K562 (cell line): ENCODE data around the gene CENPN. TPM values are rescaled to one million over a fixed set of nuclear protein-coding genes. Genes with fewer than 3 reads are reported as not detected.

ENCODE experiments used
- ATAC-seq: fragments of 200-7000 bp; cut with Tn5 transposase; 3 replicates; pipeline ENCODE4 v1.9.1; 2020; ENCODE audit warnings: moderate library complexity
- BruUV-seq: library from RNA; stranded (reverse); fragments of 400-500 nt; replicated peaks from 2 replicates; lab custom pipeline; 2021; lab: Mats Ljungman, UMichigan
- CTCF ChIA-PET: fragments of 300-600 bp; formaldehyde crosslinking; extraction: SDS; loops from one replicate; lab custom pipeline; 2021; ENCODE audit warnings: low intra/inter-chr PET ratio; lab: Yijun Ruan, JAX
- POLR2A ChIA-PET: fragments of 300-600, 350-650 bp; sonication (Branson Sonifier 250); formaldehyde crosslinking; extraction: SDS; loops from one replicate; lab custom pipeline; 2021; ENCODE audit warnings: antibody characterized with exemption, inconsistent platforms; lab: Yijun Ruan, JAX
- DNase-seq, 4 experiments: peaks; one replicate each; pipeline versions ENCODE4 v3.0.0 to v3.0.0-alpha.2; 2011 to 2018; ENCODE audit warnings: low spot score in 3 of 4, mixed read lengths in 3 of 4; ENCODE audit errors: extremely low read depth in 1 of 4
- FAIRE-seq: peaks from 2 replicates; lab custom pipeline; 2011; peaks lifted over from hg19 to GRCh38; lab: Jason Lieb, UNC
- H2AFZ ChIP-seq: 2 replicates; pipeline ENCODE4 v1.6.0; 2011; ENCODE audit warnings: low read depth, low read length, control low read depth, inconsistent platforms
- H3K27ac ChIP-seq: fragments of 200-600 bp; 3 replicates; pipeline ENCODE4 v1.8.0; 2011; ENCODE audit warnings: low read depth, mild to moderate bottlenecking, control low read depth, inconsistent platforms, low read length, moderate library complexity, mixed read lengths; ENCODE audit errors: extremely low read depth
- H3K27me3 ChIP-seq, 2 experiments: fragments of 300-600 bp in 1 of 2; 2 replicates in 1 of 2; 3 replicates in 1 of 2; pipeline versions ENCODE4 v1.6.0 to v1.8.0; 2011; ENCODE audit warnings: inconsistent platforms in 2 of 2, low read length in 2 of 2, mild to moderate bottlenecking in 1 of 2, mixed read lengths in 1 of 2, moderate library complexity in 1 of 2; ENCODE audit not compliant: control insufficient read depth in 2 of 2, insufficient read depth in 2 of 2
- H3K36me3 ChIP-seq: fragments of 300-600 bp; 3 replicates; pipeline ENCODE4 v1.8.0; 2011; ENCODE audit warnings: mild to moderate bottlenecking, low read length, inconsistent platforms; ENCODE audit not compliant: control insufficient read depth, insufficient read depth
- H3K4me1 ChIP-seq, 2 experiments: fragments of 200-600 bp in 1 of 2; replicated peaks in 1 of 2; 2 replicates in 1 of 2; 3 replicates in 1 of 2; pipeline versions ENCODE4 v1.5.1 to v1.8.0; 2011; ENCODE audit warnings: inconsistent platforms in 2 of 2, low read length in 2 of 2, mild to moderate bottlenecking in 1 of 2, mixed read lengths in 1 of 2, moderate library complexity in 1 of 2; ENCODE audit not compliant: control insufficient read depth in 2 of 2, insufficient read depth in 2 of 2
- H3K4me2 ChIP-seq: 2 replicates; pipeline ENCODE4 v1.6.1; 2011; ENCODE audit warnings: low read length, control low read depth, inconsistent platforms, mixed read lengths; ENCODE audit not compliant: insufficient read depth
- H3K4me3 ChIP-seq: fragments of 200-600 bp; sonication (generic), shearing (Covaris generic); 2 replicates; pipeline ENCODE4 v1.5.1; 2016; ENCODE audit warnings: control low read depth, inconsistent platforms
- H3K79me2 ChIP-seq: fragments of 200-600 bp; 3 replicates; pipeline ENCODE4 v1.8.0; 2011; ENCODE audit warnings: low read length, inconsistent platforms; ENCODE audit not compliant: control insufficient read depth, insufficient read depth
- H3K9ac ChIP-seq, 2 experiments: 2 replicates each; pipeline versions ENCODE4 v1.6.0 to v1.6.1; 2011; ENCODE audit warnings: low read depth in 2 of 2, low read length in 2 of 2, control low read depth in 1 of 2, inconsistent platforms in 1 of 2, mild to moderate bottlenecking in 1 of 2, mixed read lengths in 1 of 2; ENCODE audit not compliant: insufficient read depth in 1 of 2
- H3K9me1 ChIP-seq: one replicate; pipeline ENCODE4 v1.6.0; 2011; ENCODE audit warnings: inconsistent platforms, mild to moderate bottlenecking, low read length, moderate library complexity; ENCODE audit not compliant: control insufficient read depth, insufficient read depth
- H3K9me3 ChIP-seq: replicated peaks from 2 replicates; pipeline ENCODE4 v1.5.1; 2011; ENCODE audit warnings: low read depth, low read length, inconsistent platforms; ENCODE audit not compliant: control insufficient read depth, insufficient read depth
- H4K20me1 ChIP-seq: replicated peaks from 2 replicates; pipeline ENCODE4 v1.6.1; 2011; ENCODE audit warnings: low read length, inconsistent platforms, mixed read lengths; ENCODE audit not compliant: control insufficient read depth, insufficient read depth
- BRD9 ChIP-seq: fragments of 450-650 bp; IDR thresholded peaks from 2 replicates; pipeline ENCODE4 v1.6.1; 2018; ENCODE audit warnings: low read depth; ENCODE audit not compliant: partially characterized antibody
- CHCHD3 ChIP-seq: fragments of 250-450 bp; sonication (Bioruptor Pico); IDR thresholded peaks from 2 replicates; pipeline ENCODE4 v2.1.2; 2022; ENCODE audit warnings: mild to moderate bottlenecking
- FOXA3 ChIP-seq, 2 experiments: fragments of 450-650 bp in 1 of 2; sonication (generic) in 1 of 2; formaldehyde crosslinking; IDR thresholded peaks in 1 of 2; conservative IDR thresholded peaks in 1 of 2; 2 replicates each; pipeline versions ENCODE4 v1.4.0 to v1.8.0; 2020 to 2022; ENCODE audit warnings: mild to moderate bottlenecking in 2 of 2, missing genetic modification reagents in 1 of 2
- HLTF ChIP-seq: fragments of 450-650 bp; IDR thresholded peaks from 2 replicates; pipeline ENCODE4 v1.6.1; 2016
- LARP7 ChIP-seq: fragments of 450-650 bp; IDR thresholded peaks from 2 replicates; pipeline ENCODE4 v1.6.1; 2016
- MCM2 ChIP-seq: fragments of 450-650 bp; IDR thresholded peaks from 2 replicates; pipeline ENCODE4 v1.6.1; 2017; ENCODE audit warnings: low read depth, mild to moderate bottlenecking
- SAP30 ChIP-seq: fragments of 200-600 bp; sonication (generic); IDR thresholded peaks from 2 replicates; pipeline ENCODE4 v1.6.1; 2012; ENCODE audit warnings: borderline replicate concordance, low read depth, mild to moderate bottlenecking, moderate library complexity, low read length, control low read depth, inconsistent platforms; ENCODE audit not compliant: insufficient read depth, poor library complexity, severe bottlenecking
- SMAD4 ChIP-seq: fragments of 250-450 bp; sonication (Bioruptor Pico); conservative IDR thresholded peaks from 2 replicates; pipeline ENCODE4 v1.8.0; 2021; ENCODE audit warnings: inconsistent platforms, mild to moderate bottlenecking, moderate library complexity
- STAT5B ChIP-seq: fragments of 250-450 bp; sonication (Bioruptor Pico); IDR thresholded peaks from 2 replicates; pipeline ENCODE4 v1.8.0; 2021; ENCODE audit warnings: mild to moderate bottlenecking, inconsistent platforms
- TAF1 ChIP-seq: IDR thresholded peaks from 2 replicates; pipeline ENCODE4 v1.6.1; 2011; ENCODE audit warnings: mild to moderate bottlenecking, low read length, moderate library complexity; ENCODE audit not compliant: insufficient read depth, control insufficient read depth, severe bottlenecking; ENCODE audit errors: extremely low read depth
- ZFP30 ChIP-seq: fragments of 250-450 bp; sonication (Bioruptor Pico); IDR thresholded peaks from 2 replicates; pipeline ENCODE4 v1.8.0; 2022; ENCODE audit warnings: moderate library complexity, mild to moderate bottlenecking, inconsistent platforms, borderline replicate concordance
- ZKSCAN1 ChIP-seq: fragments of 150-350 bp; IDR thresholded peaks from 2 replicates; pipeline ENCODE4 v1.6.1; 2016; ENCODE audit warnings: low read depth, low read length
- ZNF655 ChIP-seq: fragments of 250-450 bp; sonication (Bioruptor Pico); IDR thresholded peaks from 2 replicates; pipeline ENCODE4 v1.5.0; 2021
- ZNF830 ChIP-seq: fragments of 250-450 bp; sonication (Bioruptor Pico); IDR thresholded peaks from 2 replicates; pipeline ENCODE4 v1.5.0; 2021; ENCODE audit warnings: mild to moderate bottlenecking
- WGBS: fragments of 100-300 bp; shearing (Covaris generic); methylation state at CpG from one replicate; pipeline ENCODE4 v1.1.6; 2016; ENCODE audit warnings: low coverage, mixed read lengths; ENCODE audit not compliant: insufficient coverage; ENCODE audit errors: missing lambda C conversion rate; 5-methylcytosine and 5-hydroxymethylcytosine counted together
- in situ Hi-C: fragments of 300-500 bp; cut with MboI; formaldehyde crosslinking; loops from 4 replicates; pipeline ENCODE4 v1.15.0; 2018; ENCODE audit warnings: inconsistent platforms, mixed read lengths
- intact Hi-C: fragments of 100-400 bp; cut with micrococcal nuclease; formaldehyde crosslinking; loops from 2 replicates; pipeline ENCODE4 v1.14.2; 2022
- polyA plus RNA-seq, 8 experiments: library from polyadenylated mRNA; depleted of rRNA in 4 of 8; stranded (reverse) in 5 of 8; unstranded in 3 of 8; fragments of >200 nt; fragmentation: Nextera tagmentation in 2 of 8; fragmentation: Illumina TruSeq in 1 of 8; extraction: Ambion mirVana in 2 of 8; extraction: Trizol in 1 of 8; gene quantifications; 2 replicates each; pipeline versions ENCODE4 v1.2.1 to v1.2.3, GENCODE V29; 2011 to 2014; ENCODE audit warnings: inconsistent platforms in 1 of 8, missing spikeins in 1 of 8
- total RNA-seq, 7 experiments: library from RNA; depleted of rRNA in 6 of 7; stranded (reverse); fragments of >200 nt in 6 of 7; fragmentation: Illumina TruSeq in 2 of 7; extraction: Trizol in 2 of 7; gene quantifications; 2 replicates each; pipeline versions ENCODE4 v1.2.1 to v1.2.3, GENCODE V29; 2011 to 2021; ENCODE audit warnings: low replicate concordance in 1 of 7
- TF ChIP-seq, protein P1 (sequence below), 2 experiments: fragments of 450-650 bp in 1 of 2; sonication (generic) in 1 of 2; formaldehyde crosslinking; conservative IDR thresholded peaks; 2 replicates each; pipeline versions ENCODE4 v1.4.0 to v1.8.1; 2020 to 2022; ENCODE audit warnings: mild to moderate bottlenecking in 1 of 2, missing genetic modification reagents in 1 of 2

CENPN gene
- total and polyA plus RNA-seq, 9 of the 15 experiments (the other 6 are each of a cell fraction or from before 2014, with no cell fraction given), result 92.3 to 384 (median 140) TPM

- Histone ChIP-seq H3K4me2 (no peak overlapping the region), H4K20me1 (no peaks in the 10 kb centered on the region), H3K4me1 (peaks cover 3 to 5% of the 10 kb centered on the region in 2 experiments; a peak in 3 of 5 replicates), H3K4me3 (no peak overlapping the region), H3K9me1 (no peaks in the 10 kb centered on the region), H2AFZ (no peak overlapping the region), H3K27ac (no peak overlapping the region), H3K36me3 (no peaks in the 10 kb centered on the region), H3K79me2 (no peaks in the 10 kb centered on the region), H3K27me3 (no peaks in the 10 kb centered on the region; a peak in 1 of 5 replicates), H3K9ac (no peak overlapping the region), H3K9me3 (no peaks in the 10 kb centered on the region)
- in situ Hi-C loops, result no loop called here
- DNase-seq, result no peak
- CTCF ChIA-PET, result no interaction called here
- no peak for TF ChIP-seq BRD9
- no peak for TF ChIP-seq ZKSCAN1
- TF ChIP-seq CHCHD3 (CRISPR knock-in tag), result no peak
- TF ChIP-seq ZNF655 (CRISPR knock-in tag), result no peak
- TF ChIP-seq SMAD4 (CRISPR knock-in tag), result no peak
- no peak for TF ChIP-seq STAT5B (CRISPR knock-in tag)
- no peak for TF ChIP-seq SAP30
- TF ChIP-seq FOXA3 (CRISPR knock-in tag; conservative IDR thresholded peaks at IDR 0.05 in 1 of 2, IDR thresholded peaks at IDR 0.05 in 1 of 2), result no peak
- no peak for TF ChIP-seq TAF1
- TF ChIP-seq ZFP30 (CRISPR knock-in tag), result no peak
- no peak for TF ChIP-seq ZNF830 (CRISPR knock-in tag)
- no peak for TF ChIP-seq LARP7
- TF ChIP-seq HLTF, result no peak
- TF ChIP-seq MCM2, result no peak
- TF ChIP-seq, protein P1, sequence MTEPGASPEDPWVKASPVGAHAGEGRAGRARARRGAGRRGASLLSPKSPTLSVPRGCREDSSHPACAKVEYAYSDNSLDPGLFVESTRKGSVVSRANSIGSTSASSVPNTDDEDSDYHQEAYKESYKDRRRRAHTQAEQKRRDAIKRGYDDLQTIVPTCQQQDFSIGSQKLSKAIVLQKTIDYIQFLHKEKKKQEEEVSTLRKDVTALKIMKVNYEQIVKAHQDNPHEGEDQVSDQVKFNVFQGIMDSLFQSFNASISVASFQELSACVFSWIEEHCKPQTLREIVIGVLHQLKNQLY (CRISPR knock-in tag; conservative IDR thresholded peaks at IDR 0.05), result no peak
- no peak for ATAC-seq
- intact Hi-C loops, result no loop called here
- FAIRE-seq, result no peak
- BruUV-seq, result no TSS peak
- 46% methylated on average over 13 of the region's 14 CpGs for WGBS
- POLR2A ChIA-PET, result interaction anchor here (0.6 kb wide), 1 partner anchor 1201 kb away, joined by 4 read pairs; no protein-coding TSS in a partner anchor
These were observed 53.7 kb downstream of the CENPN start for GRCh38 chr16:81060576-81061306.
